HG02973 (cell line): ENCODE results near the gene LDB1.
A peak's percentile ranks its signal among the peaks of the same experiment; 100 is the strongest.

ENCODE experiments used
- ATAC-seq: cut with Tn5 transposase; IDR thresholded peaks from one replicate; pipeline ENCODE4 v1.9.1; 2021; ENCODE audit warnings: moderate library complexity; ENCODE audit not compliant: unreplicated experiment

LDB1 gene

GRCh38 chr10:102065561-102066398, 54.4 kb downstream of the LDB1 start:
- peak; percentile 20 for ATAC-seq

GRCh38 chr10:102064868-102065560, 55.2 kb downstream of the LDB1 start, which contains the start of gene HPS6:
TSS of gene HPS6 (plus strand) at chr10:102065349. CDS start at chr10:102065475, 126 bp downstream.
- ATAC-seq: peak; percentile 85

GRCh38 chr10:102064503-102064867, 55.7 kb downstream of the LDB1 start:
- ATAC-seq: no peak

GRCh38 chr10:102059987-102060386, 60.2 kb downstream of the LDB1 start:
- ATAC-seq: no peak
